ENCODE data around the gene FAM131A.

DNA sequence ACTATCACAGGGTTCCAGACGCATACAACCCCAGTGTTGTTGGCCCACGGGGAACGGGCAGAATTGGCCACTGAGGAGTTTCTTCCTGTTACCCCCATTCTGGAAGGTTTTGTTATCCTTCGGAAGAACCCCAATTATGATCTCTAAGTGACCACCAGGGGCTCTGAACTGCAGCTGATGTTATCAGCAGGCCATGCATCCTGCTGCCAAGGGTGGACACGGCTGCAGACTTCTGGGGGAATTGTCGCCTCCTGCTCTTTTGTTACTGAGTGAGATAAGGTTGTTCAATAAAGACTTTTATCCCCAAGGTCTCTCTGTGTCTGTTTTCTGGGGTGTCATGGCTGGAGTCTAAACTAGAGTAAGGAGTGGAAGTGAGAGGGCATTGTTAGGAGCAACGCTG, 28.7 kb upstream of the FAM131A start:
- TF ChIP-seq, protein P1, sequence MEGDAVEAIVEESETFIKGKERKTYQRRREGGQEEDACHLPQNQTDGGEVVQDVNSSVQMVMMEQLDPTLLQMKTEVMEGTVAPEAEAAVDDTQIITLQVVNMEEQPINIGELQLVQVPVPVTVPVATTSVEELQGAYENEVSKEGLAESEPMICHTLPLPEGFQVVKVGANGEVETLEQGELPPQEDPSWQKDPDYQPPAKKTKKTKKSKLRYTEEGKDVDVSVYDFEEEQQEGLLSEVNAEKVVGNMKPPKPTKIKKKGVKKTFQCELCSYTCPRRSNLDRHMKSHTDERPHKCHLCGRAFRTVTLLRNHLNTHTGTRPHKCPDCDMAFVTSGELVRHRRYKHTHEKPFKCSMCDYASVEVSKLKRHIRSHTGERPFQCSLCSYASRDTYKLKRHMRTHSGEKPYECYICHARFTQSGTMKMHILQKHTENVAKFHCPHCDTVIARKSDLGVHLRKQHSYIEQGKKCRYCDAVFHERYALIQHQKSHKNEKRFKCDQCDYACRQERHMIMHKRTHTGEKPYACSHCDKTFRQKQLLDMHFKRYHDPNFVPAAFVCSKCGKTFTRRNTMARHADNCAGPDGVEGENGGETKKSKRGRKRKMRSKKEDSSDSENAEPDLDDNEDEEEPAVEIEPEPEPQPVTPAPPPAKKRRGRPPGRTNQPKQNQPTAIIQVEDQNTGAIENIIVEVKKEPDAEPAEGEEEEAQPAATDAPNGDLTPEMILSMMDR (conservative IDR thresholded peaks at IDR 0.05; ENCODE audit: low read depth, low read length): no peak
- no peak for TF ChIP-seq EZH2 (IDR thresholded peaks at IDR 0.05; ENCODE audit: borderline replicate concordance, low read depth, low read length, poor library complexity, severe bottlenecking)
